HEK293T (cell line): ENCODE measurements around the gene CUL3.

Experiments used
- BHLHE40 ChIP-seq: fragments of 450-650 bp; IDR thresholded peaks from 2 replicates; pipeline ENCODE4 v1.6.1; 2016; ENCODE audit warnings: mild to moderate bottlenecking, moderate library complexity, borderline replicate concordance
- CTBP1 ChIP-seq: fragments of 450-650 bp; IDR thresholded peaks from 2 replicates; pipeline ENCODE4 v1.6.1; 2016; ENCODE audit warnings: borderline replicate concordance
- ELF4 ChIP-seq: fragments of 450-650 bp; IDR thresholded peaks from 2 replicates; pipeline ENCODE4 v1.6.1; 2017; ENCODE audit warnings: antibody characterized with exemption
- FOXA1 ChIP-seq: fragments of 450-650 bp; IDR thresholded peaks from 2 replicates; pipeline ENCODE4 v1.6.1; 2016; ENCODE audit warnings: mild to moderate bottlenecking
- FOXK2 ChIP-seq: fragments of 450-650 bp; IDR thresholded peaks from 2 replicates; pipeline ENCODE4 v1.6.1; 2016; ENCODE audit warnings: mild to moderate bottlenecking
- FOXM1 ChIP-seq: fragments of 450-650 bp; IDR thresholded peaks from 2 replicates; pipeline ENCODE4 v1.6.1; 2017; ENCODE audit warnings: mild to moderate bottlenecking, borderline replicate concordance
- L3MBTL2 ChIP-seq: fragments of 450-650 bp; conservative IDR thresholded peaks from 2 replicates; pipeline ENCODE4 v1.6.1; 2016; ENCODE audit warnings: mild to moderate bottlenecking
- LEF1 ChIP-seq: fragments of 450-650 bp; IDR thresholded peaks from 2 replicates; pipeline ENCODE4 v1.6.1; 2017; ENCODE audit warnings: mild to moderate bottlenecking, borderline replicate concordance
- NFRKB ChIP-seq: fragments of 450-650 bp; IDR thresholded peaks from 2 replicates; pipeline ENCODE4 v1.6.1; 2016; ENCODE audit warnings: mild to moderate bottlenecking, moderate library complexity
- PKNOX1 ChIP-seq: fragments of 450-650 bp; IDR thresholded peaks from 2 replicates; pipeline ENCODE4 v1.6.1; 2016
- SP1 ChIP-seq: fragments of 450-650 bp; IDR thresholded peaks from 2 replicates; pipeline ENCODE4 v1.6.1; 2017
- SUZ12 ChIP-seq: fragments of 450-650 bp; IDR thresholded peaks from 2 replicates; pipeline ENCODE4 v1.6.1; 2016; ENCODE audit warnings: mild to moderate bottlenecking
- TARDBP ChIP-seq: fragments of 450-650 bp; IDR thresholded peaks from 2 replicates; pipeline ENCODE4 v1.6.1; 2016
- ZNF384 ChIP-seq: fragments of 450-650 bp; IDR thresholded peaks from 2 replicates; pipeline ENCODE4 v1.6.1; 2016

DNA sequence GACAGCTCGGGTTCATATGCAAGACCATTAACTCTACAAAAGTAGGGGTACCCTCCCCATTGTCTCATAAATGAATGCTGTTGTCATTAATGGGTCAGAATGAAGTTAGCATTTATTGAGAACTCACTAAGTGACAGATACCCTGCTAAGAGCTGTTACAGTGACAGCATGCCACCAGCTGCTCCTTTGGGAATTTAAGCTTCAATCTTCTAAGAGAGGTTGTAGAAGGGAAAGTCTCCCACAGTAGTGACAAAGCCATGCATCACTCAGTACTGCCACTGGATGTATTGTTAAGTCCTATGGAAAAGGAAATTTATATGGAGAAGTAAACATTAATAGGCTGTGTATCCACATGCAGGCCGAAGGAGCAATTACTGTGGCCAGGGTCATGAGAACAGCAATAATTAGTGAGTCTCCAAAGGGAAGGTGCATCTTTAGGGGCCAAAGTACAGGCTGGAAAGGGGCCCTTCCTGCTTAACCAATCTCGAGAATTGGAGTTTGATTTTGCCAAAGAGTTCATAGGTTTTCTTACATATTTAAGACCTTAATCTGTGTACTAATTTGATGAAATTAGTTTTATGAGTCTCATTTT, 118.8 kb downstream of the CUL3 start:
- TF ChIP-seq TARDBP (no peak), BHLHE40 (no peak), SP1 (no peak), ZNF384 (no peak), PKNOX1 (no peak), FOXA1 (no peak), FOXM1 (no peak), SUZ12 (no peak), ELF4 (no peak), LEF1 (no peak), CTBP1 (no peak), FOXK2 (no peak), L3MBTL2 (no peak), NFRKB (no peak)
